ENCODE measurements around the gene GRIA1.

GRIA1 gene

GRCh38 chr5:153490118-153491037, at the start of gene GRIA1:
Gene GRIA1, plus strand, starts transcription at chr5:153490670.
- no peak for DNase-seq

- DNase-seq = no peak
Observed at GRCh38 chr5:153445875-153446579, 44.4 kb upstream of the GRIA1 start.

- DNase-seq = no peak
Observed at GRCh38 chr5:153447534-153447933, 42.9 kb upstream of the GRIA1 start.

- no peak for DNase-seq
Observed at GRCh38 chr5:153456354-153456753, 34.1 kb upstream of the GRIA1 start.

- DNase-seq = no peak
Observed at GRCh38 chr5:153456993-153457392, 33.5 kb upstream of the GRIA1 start.

- no peak for DNase-seq
Observed at GRCh38 chr5:153458268-153458667, 32.2 kb upstream of the GRIA1 start.

- no peak for DNase-seq
Observed at GRCh38 chr5:153459051-153459743, 31.3 kb upstream of the GRIA1 start.

GRCh38 chr5:153460421-153460820, 30.0 kb upstream of the GRIA1 start:
- no peak for DNase-seq

GRCh38 chr5:153461341-153461740, 29.1 kb upstream of the GRIA1 start:
- DNase-seq = no peak

- no peak for DNase-seq
Observed at GRCh38 chr5:153463806-153464205, 26.7 kb upstream of the GRIA1 start.

- DNase-seq = no peak
Observed at GRCh38 chr5:153467546-153467945, 22.9 kb upstream of the GRIA1 start.

GRCh38 chr5:153469423-153469822, 21.0 kb upstream of the GRIA1 start:
- no peak for DNase-seq

GRCh38 chr5:153470736-153471135, 19.7 kb upstream of the GRIA1 start:
- DNase-seq = no peak

GRCh38 chr5:153476767-153477166, 13.7 kb upstream of the GRIA1 start:
- no peak for DNase-seq

- no peak for DNase-seq
Observed at GRCh38 chr5:153480401-153480800, 10.1 kb upstream of the GRIA1 start.

GRCh38 chr5:153483482-153483881, 7.0 kb upstream of the GRIA1 start:
- DNase-seq = no peak

GRCh38 chr5:153485641-153486040, 4.8 kb upstream of the GRIA1 start:
- DNase-seq = no peak

- no peak for DNase-seq
Observed at GRCh38 chr5:153486771-153487170, 3.7 kb upstream of the GRIA1 start.

- no peak for DNase-seq
Observed at GRCh38 chr5:153489611-153490010, 859 bp upstream of the GRIA1 start.

- DNase-seq = no peak
Observed at GRCh38 chr5:153491038-153491744, 721 bp downstream of the GRIA1 start.

GRCh38 chr5:153491856-153492255, 1.4 kb downstream of the GRIA1 start:
- no peak for DNase-seq

- DNase-seq = no peak
Observed at GRCh38 chr5:153496835-153497234, 6.4 kb downstream of the GRIA1 start.

GRCh38 chr5:153498516-153498915, 8.0 kb downstream of the GRIA1 start:
- DNase-seq = no peak
